ENCODE data around the gene LACRT.

Gene LACRT

DNA sequence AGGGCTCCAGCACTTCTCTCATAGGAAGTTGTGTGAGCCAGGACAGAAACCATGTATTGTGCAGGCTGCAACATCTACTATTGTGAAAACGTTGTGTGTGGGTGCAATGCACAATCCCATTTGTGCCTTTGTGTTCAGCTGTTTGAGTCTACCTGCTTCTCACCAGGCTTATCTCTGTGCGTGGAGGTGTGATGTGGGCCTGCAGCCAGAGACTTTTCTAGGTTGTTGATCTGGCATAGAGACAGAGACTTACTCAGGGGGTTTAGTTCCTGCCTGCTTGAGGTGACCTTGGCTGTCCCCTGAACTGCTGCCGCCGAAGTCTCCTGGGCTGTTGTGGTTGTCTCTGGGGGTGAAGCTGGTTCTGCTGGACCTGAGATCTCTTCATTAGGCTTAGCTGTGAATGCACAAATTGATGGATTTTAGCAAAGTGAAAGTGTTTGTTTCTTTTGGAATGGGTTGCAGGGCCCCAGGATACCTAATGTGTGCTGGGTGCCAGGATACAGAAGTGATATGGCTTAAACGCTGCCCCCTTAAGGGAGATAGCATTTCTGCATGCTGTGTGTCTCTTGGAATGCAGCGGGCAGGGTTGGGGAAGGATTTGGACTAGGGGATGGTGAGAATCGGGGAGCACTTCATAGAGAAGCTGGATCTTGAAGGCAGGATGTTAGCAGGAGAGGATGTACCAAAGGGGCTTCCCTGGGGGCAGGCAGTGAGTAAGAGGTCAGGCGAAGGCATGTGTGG, 2.5 kb downstream of the LACRT start:
- no peak for DNase-seq

DNA sequence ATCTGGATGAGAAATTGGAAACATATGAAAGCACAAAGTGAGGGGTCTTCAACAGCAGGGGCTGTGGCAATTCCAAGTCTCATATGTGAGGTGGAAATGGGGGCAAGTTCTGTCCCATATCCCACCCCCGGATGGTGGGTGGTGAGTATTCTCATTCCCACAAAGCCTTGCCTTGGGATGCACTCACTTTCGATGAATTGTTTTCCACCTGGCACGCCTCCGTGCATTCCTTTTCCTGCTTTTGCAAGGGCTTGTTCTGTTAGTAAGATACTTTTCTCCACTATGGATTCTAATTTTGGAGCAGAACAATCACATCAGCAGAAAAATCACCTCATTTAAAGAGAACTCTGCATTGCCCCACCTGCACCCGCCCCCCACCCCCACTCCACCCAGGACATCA, 3.1 kb downstream of the LACRT start:
- DNase-seq = no peak

DNA sequence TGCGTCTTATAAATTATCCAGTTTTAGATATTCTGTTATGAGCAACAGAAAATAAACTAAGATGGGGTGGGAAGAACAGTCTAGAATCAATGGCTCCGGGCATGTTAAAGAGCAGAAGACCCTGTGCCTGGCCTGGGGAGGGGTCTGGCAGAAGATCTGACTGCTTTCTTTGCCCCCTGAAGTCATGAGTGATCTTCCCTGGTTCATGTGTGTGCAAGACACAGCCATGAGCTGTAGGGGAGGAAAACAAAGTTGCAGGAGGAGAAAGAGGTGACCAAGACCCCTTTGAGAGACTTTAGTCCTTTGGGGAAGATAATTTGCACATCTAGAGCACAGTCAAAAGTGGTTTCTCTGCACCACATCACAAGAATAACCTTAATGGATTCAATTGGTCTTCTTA, 4.8 kb downstream of the LACRT start:
- no peak for DNase-seq

DNA sequence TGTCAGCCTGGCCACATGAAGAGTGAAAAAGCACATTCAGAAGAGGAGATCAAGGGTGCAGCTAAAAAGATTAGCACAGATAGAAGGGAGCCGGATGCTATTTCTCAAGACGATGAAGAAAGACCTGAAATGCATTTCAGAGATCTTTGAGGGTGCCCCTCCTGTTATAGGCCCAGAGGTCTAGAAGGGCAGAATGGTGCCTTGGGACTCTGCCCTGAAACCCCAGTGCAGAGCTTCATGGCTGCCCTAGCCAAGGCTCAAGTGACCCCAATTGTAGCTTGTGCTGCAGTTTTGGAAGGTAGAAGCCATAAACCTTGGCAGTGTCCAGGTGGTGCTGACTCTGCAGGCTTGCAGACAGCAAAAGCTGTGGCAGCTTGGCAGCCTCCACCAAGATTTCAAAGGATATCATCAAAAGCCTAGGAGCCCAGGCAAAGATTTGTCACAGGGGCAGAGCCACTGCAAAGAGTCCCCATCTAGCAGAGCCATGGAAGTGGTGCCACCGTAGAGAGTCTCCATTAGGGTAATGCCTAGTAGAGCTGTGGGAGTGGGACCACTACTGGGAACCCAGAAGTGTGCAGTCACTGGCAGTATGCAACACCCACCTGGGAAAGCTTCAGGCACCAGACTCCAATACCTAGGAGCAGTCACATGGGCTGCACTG, 6.4 kb downstream of the LACRT start:
- peak; percentile 26 for DNase-seq

DNA sequence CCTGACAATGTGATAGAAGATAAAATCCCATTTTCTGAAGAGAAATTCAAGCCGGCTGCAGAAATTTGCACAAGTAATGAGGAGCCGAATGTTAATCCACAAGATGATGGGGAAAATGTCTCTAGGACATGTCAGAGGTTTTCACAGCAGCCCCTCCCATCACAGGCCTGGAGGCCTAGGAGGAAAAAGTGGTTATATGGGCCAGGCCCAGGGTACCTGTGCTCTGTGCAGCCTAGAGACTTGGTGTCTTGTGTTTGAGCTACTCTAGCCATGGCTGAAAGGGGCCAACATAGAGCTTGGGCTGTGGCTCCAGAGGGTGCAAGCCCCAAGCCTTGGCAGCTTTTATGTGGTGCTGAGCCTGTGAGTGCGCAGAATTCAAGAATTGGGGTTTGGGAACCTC, 7.4 kb downstream of the LACRT start:
- DNase-seq = no peak

DNA sequence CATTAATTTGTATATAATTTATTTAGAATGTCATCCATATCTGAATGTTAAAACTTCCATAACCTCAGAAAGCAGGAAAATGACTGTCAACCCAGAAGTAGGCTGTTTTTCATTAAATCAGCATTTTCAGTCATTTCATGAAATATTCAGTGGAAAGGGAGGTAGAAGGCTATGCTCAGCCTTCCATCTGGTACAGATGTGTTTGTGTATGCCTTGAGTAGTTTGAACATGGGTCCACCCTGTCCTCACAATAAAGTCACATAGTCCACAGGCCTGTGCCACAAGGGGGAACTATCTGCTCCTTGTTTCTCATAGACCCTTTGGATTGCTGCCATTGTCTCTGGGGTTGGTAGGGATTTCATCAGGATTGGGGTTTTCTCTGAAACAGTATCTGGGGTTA, 9.1 kb downstream of the LACRT start:
- DNase-seq = no peak

GRCh38 chr12:54624315-54625279, 10.1 kb downstream of the LACRT start:
- DNase-seq = no peak

DNA sequence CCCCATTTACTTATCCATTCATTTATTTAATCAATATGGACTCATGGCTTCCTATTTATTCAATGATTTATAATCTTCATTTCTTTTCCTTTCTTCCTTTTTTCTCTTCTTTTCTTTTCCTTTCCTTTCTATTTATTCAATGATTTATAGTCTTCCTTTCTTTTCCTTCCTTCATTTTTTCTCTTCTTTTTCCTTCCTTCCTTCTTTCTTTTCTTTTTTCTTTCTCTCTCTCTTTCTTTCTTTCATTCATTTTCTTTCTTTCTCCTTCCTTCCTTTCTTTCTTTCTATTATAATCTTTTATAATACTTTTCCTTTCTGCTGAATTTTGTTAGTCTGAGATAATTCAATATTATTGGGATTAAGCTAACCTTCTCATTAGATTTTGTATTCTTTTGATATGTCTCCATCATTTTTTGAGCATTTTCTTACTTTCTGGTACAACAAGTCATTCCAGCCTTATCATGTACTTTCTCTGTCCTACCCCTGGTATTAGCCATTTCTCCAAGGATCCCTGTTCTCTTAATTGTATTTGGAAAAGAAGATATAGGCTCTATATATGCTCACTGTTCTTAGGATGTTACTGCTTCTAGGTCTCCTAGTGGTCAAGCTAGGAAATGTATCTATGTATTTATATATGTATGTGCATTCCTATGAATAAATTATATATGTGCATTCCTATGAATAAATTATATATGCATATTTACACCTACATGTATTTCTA, 12.1 kb downstream of the LACRT start:
- no peak for DNase-seq

GRCh38 chr12:54616933-54617680, 17.6 kb downstream of the LACRT start:
- DNase-seq = no peak

- DNase-seq = no peak
Measured at GRCh38 chr12:54612225-54612750, 22.4 kb downstream of the LACRT start.

DNA sequence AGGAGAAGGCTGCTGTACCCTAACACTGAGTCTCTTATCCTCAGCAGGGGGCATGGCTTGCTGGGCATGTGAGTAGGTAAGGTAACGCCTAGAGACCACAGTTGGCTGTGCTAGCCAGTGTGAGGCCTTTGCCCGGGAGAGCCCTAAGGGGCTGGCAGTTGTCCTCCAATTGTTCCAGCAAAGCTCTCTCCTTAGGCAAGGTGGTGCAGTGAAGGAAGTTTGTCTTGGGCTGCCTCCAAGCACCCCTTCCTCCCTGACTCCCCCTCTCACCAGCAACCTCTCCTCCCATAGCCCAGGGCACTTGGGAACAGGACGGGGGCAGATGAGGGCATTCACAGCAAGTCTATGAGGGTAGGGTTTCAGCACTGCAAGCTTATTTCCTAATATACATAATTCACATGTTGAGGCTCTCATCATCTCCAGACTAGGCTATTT, 23.0 kb downstream of the LACRT start:
- no peak for DNase-seq

DNA sequence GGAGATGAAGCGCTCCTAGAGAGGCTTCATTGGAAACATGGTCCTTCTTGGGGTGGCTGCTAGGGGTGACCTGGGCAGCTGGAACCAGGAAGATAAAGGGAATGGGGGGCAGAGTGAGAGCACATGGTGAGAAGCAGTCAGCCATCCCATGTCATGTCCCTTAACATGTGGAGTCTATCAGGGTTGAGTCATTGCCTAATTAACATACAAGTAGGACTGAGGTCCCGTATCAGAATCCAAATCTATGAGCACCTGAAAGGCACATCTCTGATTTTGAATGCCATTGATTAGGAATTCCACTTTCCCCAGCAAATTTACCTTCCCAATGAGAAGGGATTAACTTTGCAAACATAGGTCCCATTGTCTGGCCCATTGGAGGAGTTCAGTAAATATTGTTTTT, 25.9 kb downstream of the LACRT start:
- DNase-seq = no peak

DNA sequence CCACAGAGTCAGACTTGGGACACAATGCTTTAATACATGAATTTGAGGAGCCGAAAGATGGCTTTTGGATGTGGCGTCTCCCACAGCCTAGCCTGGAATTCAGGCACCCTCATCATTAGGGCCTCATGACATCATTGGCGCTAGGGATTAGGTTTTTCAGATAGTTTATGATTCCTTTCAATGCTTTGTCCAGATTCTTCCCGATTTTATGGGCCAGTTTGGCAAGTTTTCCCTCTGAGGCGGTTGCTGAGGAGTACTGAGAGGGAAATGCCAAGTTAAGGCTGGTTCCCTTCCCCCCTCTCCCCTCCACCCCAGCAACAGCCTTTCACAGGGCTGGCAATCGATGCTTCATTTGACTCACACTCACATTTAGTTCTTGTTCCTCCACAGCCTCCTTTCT, 26.5 kb downstream of the LACRT start:
- no peak for DNase-seq

DNA sequence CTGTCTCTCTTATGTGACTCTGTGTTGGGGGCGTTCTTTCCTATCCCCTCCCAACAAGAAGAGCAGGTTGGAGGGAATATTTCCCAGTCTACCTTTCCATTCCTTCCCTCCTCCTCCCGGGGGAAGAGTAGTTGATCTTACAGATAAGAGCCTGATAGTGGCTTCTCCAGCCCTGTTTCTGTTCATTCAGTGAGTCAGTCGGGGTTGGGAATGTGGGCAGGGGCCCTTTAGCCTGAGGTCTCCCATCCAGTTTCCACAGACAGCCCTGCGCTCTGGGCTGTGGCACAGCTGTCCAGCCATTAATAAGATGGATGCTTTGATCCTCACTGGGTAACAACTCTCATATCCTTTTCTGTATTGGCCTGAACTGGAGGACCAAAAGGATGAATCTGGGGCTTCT, 28.1 kb downstream of the LACRT start:
- no peak for DNase-seq

DNA sequence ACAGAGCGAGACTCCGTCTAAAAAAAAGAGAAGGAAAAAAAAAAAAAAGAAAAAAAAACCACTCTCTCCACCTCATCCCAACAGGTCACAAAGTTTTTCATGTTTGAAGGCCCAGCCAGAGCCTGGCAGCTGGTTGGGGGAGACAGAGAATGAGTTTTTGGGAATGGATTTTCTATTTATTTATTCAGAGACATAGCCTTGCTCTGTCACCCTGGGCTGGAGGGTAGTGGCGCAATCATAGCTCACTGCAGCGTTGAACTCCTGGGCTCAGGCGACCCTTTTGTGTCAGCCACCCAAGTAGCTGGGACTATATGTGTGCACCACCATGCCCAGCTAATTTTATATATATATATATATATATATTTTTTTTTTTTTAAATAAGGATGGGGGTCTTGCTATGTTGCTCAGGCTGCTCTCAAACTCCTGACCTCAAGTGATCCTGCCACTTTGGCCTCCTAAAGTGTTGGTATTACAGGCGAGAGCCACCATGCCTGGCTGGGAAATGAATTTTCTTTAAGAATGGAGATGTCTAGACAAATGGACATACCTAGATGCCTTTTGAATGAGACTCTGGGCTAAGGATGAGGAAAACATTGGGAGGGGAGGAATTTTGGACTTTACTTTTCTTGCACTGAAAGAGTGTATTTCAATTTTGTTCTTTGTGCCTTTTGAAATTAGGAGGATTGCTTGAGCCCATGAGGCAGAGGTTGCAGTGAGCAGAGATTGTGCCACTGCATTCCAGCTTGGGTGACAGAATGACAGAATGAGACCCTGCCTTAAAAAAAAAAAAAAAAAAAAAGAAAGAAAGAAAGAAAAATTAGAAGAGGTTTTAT, 29.3 kb downstream of the LACRT start:
- no peak for DNase-seq

- no peak for DNase-seq
Measured at GRCh38 chr12:54604436-54604835, 30.3 kb downstream of the LACRT start.

DNA sequence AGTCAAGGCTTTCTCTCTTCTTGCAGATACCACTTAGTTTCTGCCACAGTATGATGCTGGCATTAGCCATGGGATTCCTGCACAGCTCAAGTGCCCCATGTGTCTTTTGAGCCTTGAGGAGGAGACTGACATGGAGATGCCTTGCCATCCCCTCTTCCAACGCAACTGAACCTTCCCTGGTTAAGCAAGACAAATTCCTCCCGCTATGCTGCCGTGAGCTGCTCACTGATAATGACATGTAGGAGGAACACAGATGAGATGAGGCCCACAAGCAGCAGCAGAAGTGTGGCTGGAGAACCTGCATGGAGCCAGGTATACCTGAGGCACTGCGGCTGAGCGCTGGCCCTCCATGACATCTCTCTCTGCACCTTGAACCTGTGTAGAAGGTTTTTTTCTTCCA, 30.8 kb downstream of the LACRT start:
- no peak for DNase-seq

- peak; percentile 80 for DNase-seq
Measured at GRCh38 chr12:54603173-54603814, 31.4 kb downstream of the LACRT start.

- no peak for DNase-seq
Measured at GRCh38 chr12:54602661-54603060, 32.0 kb downstream of the LACRT start.

GRCh38 chr12:54601841-54602240, 32.9 kb downstream of the LACRT start:
- DNase-seq = peak; percentile 34

Measured in RPMI8226 (cell line).